ENCODE data around the gene LRRN2.

The LRRN2 gene

GRCh38 chr1:204701229-204701628 lies 15.7 kb upstream of the LRRN2 start:
- no peak overlapping the region for H3K27ac ChIP-seq (ENCODE audit: low read depth, low read length, poor library complexity, severe bottlenecking)
- no peaks in the 10 kb centered on the region for H3K36me3 ChIP-seq (ENCODE audit: insufficient read depth, low read length)
- TF ChIP-seq EZH2 (IDR thresholded peaks at IDR 0.05; ENCODE audit: borderline replicate concordance, low read length) (no peak), CTCF (IDR thresholded peaks at IDR 0.05; ENCODE audit: low read length) (no peak)
- H3K79me2 ChIP-seq (ENCODE audit: insufficient read depth, low read length) = no peaks in the 10 kb centered on the region
- no peaks in the 10 kb centered on the region for H3K4me1 ChIP-seq (ENCODE audit: insufficient read depth, low read length, severe bottlenecking)
- H2AFZ ChIP-seq (ENCODE audit: low read length) = no peak overlapping the region
- H3K9ac ChIP-seq (ENCODE audit: low read length) = no peak overlapping the region
- H4K20me1 ChIP-seq (ENCODE audit: insufficient read depth, low read length) = no peaks in the 10 kb centered on the region
- H3K4me3 ChIP-seq (ENCODE audit: low read depth, low read length, poor library complexity, severe bottlenecking) = no peak overlapping the region
- no peaks in the 10 kb centered on the region for H3K9me3 ChIP-seq (ENCODE audit: low read length)
- no peaks in the 10 kb centered on the region for H3F3A ChIP-seq (ENCODE audit: insufficient read depth, low read length)
- no peak overlapping the region for H3K4me2 ChIP-seq (ENCODE audit: low read length)
- no peaks in the 10 kb centered on the region for H3K27me3 ChIP-seq (ENCODE audit: insufficient read depth, low read length)
- no peaks in the 10 kb centered on the region for H3K9me2 ChIP-seq (ENCODE audit: low read depth, low read length)

- H3F3A ChIP-seq (ENCODE audit: insufficient read depth, low read length) = no peaks in the 10 kb centered on the region
These were observed 12.4 kb upstream of the LRRN2 start for GRCh38 chr1:204697893-204698292.

GRCh38 chr1:204696606-204697005 lies 11.1 kb upstream of the LRRN2 start:
- Histone ChIP-seq H3K9me3 (ENCODE audit: low read length) (no peaks in the 10 kb centered on the region), H3F3A (ENCODE audit: insufficient read depth, low read length) (no peaks in the 10 kb centered on the region), H4K20me1 (ENCODE audit: insufficient read depth, low read length) (no peaks in the 10 kb centered on the region), H3K27me3 (ENCODE audit: insufficient read depth, low read length) (no peaks in the 10 kb centered on the region), H3K9ac (ENCODE audit: low read length) (no peak overlapping the region), H3K36me3 (ENCODE audit: insufficient read depth, low read length) (no peaks in the 10 kb centered on the region), H3K4me3 (ENCODE audit: low read depth, low read length, poor library complexity, severe bottlenecking) (no peak overlapping the region), H3K4me2 (ENCODE audit: low read length) (no peak overlapping the region), H2AFZ (ENCODE audit: low read length) (no peak overlapping the region), H3K27ac (ENCODE audit: low read depth, low read length, poor library complexity, severe bottlenecking) (no peak overlapping the region), H3K9me2 (ENCODE audit: low read depth, low read length) (no peaks in the 10 kb centered on the region), H3K79me2 (ENCODE audit: insufficient read depth, low read length) (no peaks in the 10 kb centered on the region), H3K4me1 (ENCODE audit: insufficient read depth, low read length, severe bottlenecking) (no peaks in the 10 kb centered on the region)
- TF ChIP-seq EZH2 (IDR thresholded peaks at IDR 0.05; ENCODE audit: borderline replicate concordance, low read length) = no peak
- TF ChIP-seq CTCF (IDR thresholded peaks at IDR 0.05; ENCODE audit: low read length) = no peak

More at GRCh38 chr1:204697893-204698292, 12.4 kb upstream of the LRRN2 start:
- Histone ChIP-seq H3K9me2 (ENCODE audit: low read depth, low read length) (no peaks in the 10 kb centered on the region), H4K20me1 (ENCODE audit: insufficient read depth, low read length) (no peaks in the 10 kb centered on the region), H3K27me3 (ENCODE audit: insufficient read depth, low read length) (no peaks in the 10 kb centered on the region), H3K79me2 (ENCODE audit: insufficient read depth, low read length) (no peaks in the 10 kb centered on the region), H3K27ac (ENCODE audit: low read depth, low read length, poor library complexity, severe bottlenecking) (no peak overlapping the region), H3K9me3 (ENCODE audit: low read length) (no peaks in the 10 kb centered on the region), H3K36me3 (ENCODE audit: insufficient read depth, low read length) (no peaks in the 10 kb centered on the region), H3K4me1 (ENCODE audit: insufficient read depth, low read length, severe bottlenecking) (no peaks in the 10 kb centered on the region), H3K9ac (ENCODE audit: low read length) (no peak overlapping the region), H2AFZ (ENCODE audit: low read length) (no peak overlapping the region), H3K4me3 (ENCODE audit: low read depth, low read length, poor library complexity, severe bottlenecking) (no peak overlapping the region), H3K4me2 (ENCODE audit: low read length) (no peak overlapping the region)
- TF ChIP-seq CTCF (IDR thresholded peaks at IDR 0.05; ENCODE audit: low read length) = no peak
- no peak for TF ChIP-seq EZH2 (IDR thresholded peaks at IDR 0.05; ENCODE audit: borderline replicate concordance, low read length)
